ENCODE results near the gene RNLS.

DNA sequence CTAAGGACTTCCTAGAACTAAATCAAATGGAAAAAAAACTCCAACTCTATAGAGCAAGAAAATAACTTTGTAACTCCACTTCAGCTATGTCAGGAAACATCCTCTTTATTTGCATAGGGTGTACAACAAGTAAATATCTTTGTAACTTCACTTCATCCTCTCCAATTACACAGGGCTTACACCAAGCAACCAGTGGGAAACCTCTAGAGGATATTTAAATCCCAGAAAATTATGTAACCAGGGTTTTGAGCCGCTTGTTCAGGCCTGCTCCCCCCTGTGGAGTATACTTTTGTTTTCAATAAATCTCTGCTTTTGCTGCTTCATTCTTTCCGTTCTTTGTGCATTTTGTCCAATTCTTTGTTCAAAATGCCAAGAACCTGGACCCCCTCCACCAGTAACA lies 25.7 kb upstream of the RNLS start:
- TF ChIP-seq, protein P1, sequence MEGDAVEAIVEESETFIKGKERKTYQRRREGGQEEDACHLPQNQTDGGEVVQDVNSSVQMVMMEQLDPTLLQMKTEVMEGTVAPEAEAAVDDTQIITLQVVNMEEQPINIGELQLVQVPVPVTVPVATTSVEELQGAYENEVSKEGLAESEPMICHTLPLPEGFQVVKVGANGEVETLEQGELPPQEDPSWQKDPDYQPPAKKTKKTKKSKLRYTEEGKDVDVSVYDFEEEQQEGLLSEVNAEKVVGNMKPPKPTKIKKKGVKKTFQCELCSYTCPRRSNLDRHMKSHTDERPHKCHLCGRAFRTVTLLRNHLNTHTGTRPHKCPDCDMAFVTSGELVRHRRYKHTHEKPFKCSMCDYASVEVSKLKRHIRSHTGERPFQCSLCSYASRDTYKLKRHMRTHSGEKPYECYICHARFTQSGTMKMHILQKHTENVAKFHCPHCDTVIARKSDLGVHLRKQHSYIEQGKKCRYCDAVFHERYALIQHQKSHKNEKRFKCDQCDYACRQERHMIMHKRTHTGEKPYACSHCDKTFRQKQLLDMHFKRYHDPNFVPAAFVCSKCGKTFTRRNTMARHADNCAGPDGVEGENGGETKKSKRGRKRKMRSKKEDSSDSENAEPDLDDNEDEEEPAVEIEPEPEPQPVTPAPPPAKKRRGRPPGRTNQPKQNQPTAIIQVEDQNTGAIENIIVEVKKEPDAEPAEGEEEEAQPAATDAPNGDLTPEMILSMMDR (IDR thresholded peaks at IDR 0.05; ENCODE audit: low read length) = no peak
- no peak for TF ChIP-seq EZH2 (IDR thresholded peaks at IDR 0.05; ENCODE audit: borderline replicate concordance, low read length)

Measured in OCI-LY1 (cell line).